ENCODE data around the gene NUDT5.

NUDT5 gene

DNA sequence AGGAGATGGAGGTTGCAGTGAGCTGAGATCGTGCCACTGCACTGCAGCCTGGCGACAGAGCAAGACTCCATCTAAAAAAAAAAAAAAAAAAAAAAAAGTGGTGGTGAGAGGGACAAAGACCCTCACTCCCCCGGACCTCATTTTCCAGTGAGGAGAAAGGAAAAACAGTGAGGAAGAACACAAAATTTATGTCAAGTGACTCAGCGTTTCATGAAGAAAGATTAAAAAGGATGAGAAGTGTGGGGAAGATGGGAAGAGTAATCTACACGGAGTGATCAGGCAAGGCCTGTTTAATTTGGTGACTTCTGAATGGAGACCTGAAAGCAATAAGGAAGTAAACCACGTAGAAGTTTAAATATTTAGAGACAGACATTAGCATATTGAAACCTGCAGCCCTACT lies 7.0 kb downstream of the NUDT5 start (continued):
- TF ChIP-seq CREB5 (CRISPR knock-in tag; IDR thresholded peaks at IDR 0.05; ENCODE audit: low read depth) = no peak
- no peak for TF ChIP-seq TCF4 (CRISPR knock-in tag; IDR thresholded peaks at IDR 0.05; ENCODE audit: borderline replicate concordance)
- no peak for TF ChIP-seq GLIS3 (CRISPR knock-in tag; IDR thresholded peaks at IDR 0.05)
- no peak for TF ChIP-seq ZNF70 (CRISPR knock-in tag; IDR thresholded peaks at IDR 0.05)
- TF ChIP-seq ZNF565 (CRISPR knock-in tag; conservative IDR thresholded peaks at IDR 0.05; ENCODE audit: low read depth) = no peak
- TF ChIP-seq TOX (CRISPR knock-in tag; IDR thresholded peaks at IDR 0.05; ENCODE audit: borderline replicate concordance) = no peak

- no peak for TF ChIP-seq TOX (CRISPR knock-in tag; IDR thresholded peaks at IDR 0.05; ENCODE audit: borderline replicate concordance)
- TF ChIP-seq CREB5 (CRISPR knock-in tag; IDR thresholded peaks at IDR 0.05; ENCODE audit: low read depth) = no peak
- TF ChIP-seq, protein P1, sequence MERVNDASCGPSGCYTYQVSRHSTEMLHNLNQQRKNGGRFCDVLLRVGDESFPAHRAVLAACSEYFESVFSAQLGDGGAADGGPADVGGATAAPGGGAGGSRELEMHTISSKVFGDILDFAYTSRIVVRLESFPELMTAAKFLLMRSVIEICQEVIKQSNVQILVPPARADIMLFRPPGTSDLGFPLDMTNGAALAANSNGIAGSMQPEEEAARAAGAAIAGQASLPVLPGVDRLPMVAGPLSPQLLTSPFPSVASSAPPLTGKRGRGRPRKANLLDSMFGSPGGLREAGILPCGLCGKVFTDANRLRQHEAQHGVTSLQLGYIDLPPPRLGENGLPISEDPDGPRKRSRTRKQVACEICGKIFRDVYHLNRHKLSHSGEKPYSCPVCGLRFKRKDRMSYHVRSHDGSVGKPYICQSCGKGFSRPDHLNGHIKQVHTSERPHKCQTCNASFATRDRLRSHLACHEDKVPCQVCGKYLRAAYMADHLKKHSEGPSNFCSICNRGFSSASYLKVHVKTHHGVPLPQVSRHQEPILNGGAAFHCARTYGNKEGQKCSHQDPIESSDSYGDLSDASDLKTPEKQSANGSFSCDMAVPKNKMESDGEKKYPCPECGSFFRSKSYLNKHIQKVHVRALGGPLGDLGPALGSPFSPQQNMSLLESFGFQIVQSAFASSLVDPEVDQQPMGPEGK (CRISPR knock-in tag; IDR thresholded peaks at IDR 0.05; ENCODE audit: borderline replicate concordance) = no peak
- TF ChIP-seq ZC3H10 (CRISPR knock-in tag; IDR thresholded peaks at IDR 0.05) = no peak
- no peak for TF ChIP-seq ZFP30 (CRISPR knock-in tag; IDR thresholded peaks at IDR 0.05)
- no peak for TF ChIP-seq ZFP3 (CRISPR knock-in tag; IDR thresholded peaks at IDR 0.05)
- no peak for TF ChIP-seq CSRNP3 (CRISPR knock-in tag; IDR thresholded peaks at IDR 0.05)
- no peak for TF ChIP-seq PPARA (CRISPR knock-in tag; IDR thresholded peaks at IDR 0.05; ENCODE audit: borderline replicate concordance)
- no peak for TF ChIP-seq CSDC2 (CRISPR knock-in tag; IDR thresholded peaks at IDR 0.05)
- ATAC-seq = no peak
These were observed 8.3 kb downstream of the NUDT5 start for GRCh38 chr10:12187321-12187905.

- no peak for ATAC-seq
- TF ChIP-seq, protein P1 (CRISPR knock-in tag; IDR thresholded peaks at IDR 0.05; ENCODE audit: borderline replicate concordance) = no peak
- no peak for TF ChIP-seq SNAI2 (CRISPR knock-in tag; IDR thresholded peaks at IDR 0.05)
- no peak for TF ChIP-seq TOX (CRISPR knock-in tag; IDR thresholded peaks at IDR 0.05; ENCODE audit: borderline replicate concordance)
- no peak for TF ChIP-seq GLIS3 (CRISPR knock-in tag; IDR thresholded peaks at IDR 0.05)
- TF ChIP-seq ESRRG (CRISPR knock-in tag; IDR thresholded peaks at IDR 0.05) = no peak
- TF ChIP-seq CSRNP3 (CRISPR knock-in tag; IDR thresholded peaks at IDR 0.05) = no peak
- TF ChIP-seq OSR1 (CRISPR knock-in tag; IDR thresholded peaks at IDR 0.05) = no peak
- no peak for TF ChIP-seq ZFP3 (CRISPR knock-in tag; IDR thresholded peaks at IDR 0.05)
- TF ChIP-seq ZFP30 (CRISPR knock-in tag; IDR thresholded peaks at IDR 0.05) = no peak
- TF ChIP-seq POU6F1 (CRISPR knock-in tag; IDR thresholded peaks at IDR 0.05; ENCODE audit: borderline replicate concordance, low read depth) = no peak
- TF ChIP-seq, protein P2, sequence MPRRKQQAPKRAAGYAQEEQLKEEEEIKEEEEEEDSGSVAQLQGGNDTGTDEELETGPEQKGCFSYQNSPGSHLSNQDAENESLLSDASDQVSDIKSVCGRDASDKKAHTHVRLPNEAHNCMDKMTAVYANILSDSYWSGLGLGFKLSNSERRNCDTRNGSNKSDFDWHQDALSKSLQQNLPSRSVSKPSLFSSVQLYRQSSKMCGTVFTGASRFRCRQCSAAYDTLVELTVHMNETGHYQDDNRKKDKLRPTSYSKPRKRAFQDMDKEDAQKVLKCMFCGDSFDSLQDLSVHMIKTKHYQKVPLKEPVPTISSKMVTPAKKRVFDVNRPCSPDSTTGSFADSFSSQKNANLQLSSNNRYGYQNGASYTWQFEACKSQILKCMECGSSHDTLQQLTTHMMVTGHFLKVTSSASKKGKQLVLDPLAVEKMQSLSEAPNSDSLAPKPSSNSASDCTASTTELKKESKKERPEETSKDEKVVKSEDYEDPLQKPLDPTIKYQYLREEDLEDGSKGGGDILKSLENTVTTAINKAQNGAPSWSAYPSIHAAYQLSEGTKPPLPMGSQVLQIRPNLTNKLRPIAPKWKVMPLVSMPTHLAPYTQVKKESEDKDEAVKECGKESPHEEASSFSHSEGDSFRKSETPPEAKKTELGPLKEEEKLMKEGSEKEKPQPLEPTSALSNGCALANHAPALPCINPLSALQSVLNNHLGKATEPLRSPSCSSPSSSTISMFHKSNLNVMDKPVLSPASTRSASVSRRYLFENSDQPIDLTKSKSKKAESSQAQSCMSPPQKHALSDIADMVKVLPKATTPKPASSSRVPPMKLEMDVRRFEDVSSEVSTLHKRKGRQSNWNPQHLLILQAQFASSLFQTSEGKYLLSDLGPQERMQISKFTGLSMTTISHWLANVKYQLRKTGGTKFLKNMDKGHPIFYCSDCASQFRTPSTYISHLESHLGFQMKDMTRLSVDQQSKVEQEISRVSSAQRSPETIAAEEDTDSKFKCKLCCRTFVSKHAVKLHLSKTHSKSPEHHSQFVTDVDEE (CRISPR knock-in tag; IDR thresholded peaks at IDR 0.05) = no peak
- TF ChIP-seq ZNF8 (CRISPR knock-in tag; IDR thresholded peaks at IDR 0.05) = no peak
- TF ChIP-seq ARNTL (CRISPR knock-in tag; IDR thresholded peaks at IDR 0.05; ENCODE audit: borderline replicate concordance, low read depth) = no peak
- no peak for TF ChIP-seq CSDC2 (CRISPR knock-in tag; IDR thresholded peaks at IDR 0.05)
- no peak for TF ChIP-seq BACH2 (CRISPR knock-in tag; IDR thresholded peaks at IDR 0.05; ENCODE audit: borderline replicate concordance)
- TF ChIP-seq TCF4 (CRISPR knock-in tag; IDR thresholded peaks at IDR 0.05; ENCODE audit: borderline replicate concordance) = no peak
- no peak for TF ChIP-seq ZC3H10 (CRISPR knock-in tag; IDR thresholded peaks at IDR 0.05)
- no peak for TF ChIP-seq RARB (CRISPR knock-in tag; IDR thresholded peaks at IDR 0.05)
- TF ChIP-seq ZNF565 (CRISPR knock-in tag; conservative IDR thresholded peaks at IDR 0.05; ENCODE audit: low read depth) = no peak
These were observed 9.4 kb downstream of the NUDT5 start for GRCh38 chr10:12186323-12186722.
